GM18861 (cell line): ENCODE data around the gene FTCDNL1.

Experiments used
- ATAC-seq: cut with Tn5 transposase; IDR thresholded peaks from one replicate; pipeline ENCODE4 v1.9.1; 2021; ENCODE audit not compliant: unreplicated experiment

Gene FTCDNL1

DNA sequence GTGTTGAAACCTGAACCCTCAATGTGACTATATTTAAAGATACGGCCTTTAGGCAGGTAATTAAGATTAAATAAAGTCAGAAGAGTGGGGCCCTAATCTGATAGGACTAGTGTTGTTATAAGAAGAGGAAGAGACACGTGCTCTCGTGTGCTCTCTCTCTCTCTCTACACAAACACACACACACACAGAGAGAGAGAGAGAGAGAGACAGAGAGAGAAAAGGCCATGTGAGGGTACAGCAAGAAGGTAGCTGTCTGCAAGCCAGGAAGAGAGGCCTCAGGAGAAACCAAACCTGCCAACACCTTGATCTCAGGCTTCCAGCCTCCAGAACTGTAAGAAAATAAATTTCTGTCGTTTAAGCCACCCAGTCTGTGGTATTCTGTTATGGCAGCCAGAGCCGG, 106.7 kb downstream of the FTCDNL1 start:
- ATAC-seq, result no peak

DNA sequence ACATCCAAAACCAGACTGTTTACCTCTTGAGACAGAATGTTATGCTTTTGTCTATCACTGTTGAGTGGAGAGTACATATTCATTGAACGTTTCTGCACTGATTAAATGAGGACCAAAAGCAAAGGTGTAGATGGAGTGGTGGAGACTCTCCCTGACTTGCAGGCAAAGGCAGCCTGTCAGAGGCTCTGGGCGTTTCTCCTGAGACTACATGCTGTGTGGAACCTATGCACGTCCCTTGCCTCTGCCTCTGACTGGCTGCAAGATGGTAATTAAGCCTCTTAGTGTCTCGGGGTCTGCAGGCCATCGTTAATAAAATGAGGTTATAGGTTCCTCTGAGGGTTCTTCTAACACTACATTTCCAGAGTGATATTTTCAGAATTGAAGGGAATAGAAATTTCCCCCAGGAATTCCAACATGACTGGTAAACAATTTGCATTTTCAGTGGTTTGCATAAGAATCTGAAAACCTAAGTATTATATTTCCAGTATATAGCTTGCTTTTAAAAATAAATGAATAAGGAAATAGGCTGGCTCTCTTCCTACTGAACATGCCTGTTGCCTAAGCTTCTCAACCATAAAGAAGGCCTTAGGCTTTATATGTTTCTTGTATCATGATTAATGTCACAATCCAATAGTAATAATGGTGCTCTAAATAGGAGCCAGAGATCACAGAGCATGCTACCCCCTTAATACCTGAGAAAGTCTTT, 107.4 kb downstream of the FTCDNL1 start:
- ATAC-seq, result no peak

DNA sequence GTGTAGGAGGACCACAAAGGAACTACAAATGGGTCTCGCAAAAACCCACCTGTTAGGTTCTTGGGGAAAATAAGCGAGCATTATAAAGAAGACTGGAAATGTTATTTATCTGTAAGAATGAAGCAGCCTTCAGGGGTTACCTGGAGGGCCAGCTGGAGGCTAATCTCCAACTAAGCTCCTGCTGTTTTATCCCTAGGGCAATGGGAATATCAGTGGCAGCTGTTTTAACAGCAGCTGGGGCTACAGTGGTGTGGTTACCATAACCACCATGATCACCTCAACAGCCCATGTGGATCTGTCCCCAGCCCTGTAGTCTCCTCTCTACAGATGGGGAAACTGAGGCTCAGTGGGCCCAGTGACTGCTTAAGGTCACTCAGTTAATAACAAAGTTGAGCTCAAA, 108.1 kb downstream of the FTCDNL1 start:
- no peak for ATAC-seq

DNA sequence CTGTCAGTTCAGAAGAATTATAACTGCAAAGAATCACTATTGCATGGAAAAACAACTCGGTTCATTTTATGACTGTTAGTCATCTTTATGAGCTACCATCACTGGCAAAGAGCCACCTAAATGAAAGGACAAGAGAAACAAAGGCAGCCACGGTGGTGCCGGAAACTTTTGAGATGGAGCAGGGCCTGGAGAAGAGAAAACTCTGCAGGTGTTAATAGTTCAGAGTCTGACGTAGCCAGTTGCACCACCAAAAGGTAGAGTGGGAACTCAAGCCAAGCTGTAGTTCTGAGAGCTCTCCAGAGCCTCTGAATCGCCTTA, 110.9 kb downstream of the FTCDNL1 start:
- ATAC-seq, result no peak

DNA sequence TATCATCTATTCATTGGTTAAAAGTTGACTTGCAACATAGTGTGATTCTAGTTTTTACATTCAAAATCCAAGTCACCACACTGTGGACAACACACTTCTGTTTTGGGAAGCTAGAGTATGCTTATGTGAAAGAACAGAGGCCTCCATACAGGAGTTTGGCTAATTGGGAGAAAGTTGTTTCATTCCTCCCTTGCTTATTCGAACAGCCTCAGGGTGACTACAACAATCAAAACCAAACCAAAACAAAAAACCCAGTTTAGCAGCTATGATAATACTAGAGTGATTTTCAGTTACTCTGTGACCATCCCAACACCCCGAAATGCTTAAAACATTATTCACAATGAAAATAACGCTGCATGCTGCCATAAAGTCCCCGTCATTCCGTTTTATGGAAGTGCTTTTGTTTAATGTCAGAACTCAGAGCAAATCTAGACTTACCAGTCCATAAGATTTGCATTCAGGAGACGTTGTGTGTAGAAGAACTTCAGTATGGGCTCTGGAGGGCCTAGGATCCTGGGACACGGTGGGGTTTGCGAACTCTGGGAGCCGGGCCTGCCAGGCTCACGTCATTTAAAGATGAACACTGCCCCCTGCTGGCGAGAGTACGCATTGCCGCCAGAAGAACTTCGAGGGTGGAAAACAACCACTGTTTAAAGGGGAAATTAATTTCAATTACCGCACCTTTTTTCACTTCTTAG, 111.4 kb downstream of the FTCDNL1 start:
- no peak for ATAC-seq

DNA sequence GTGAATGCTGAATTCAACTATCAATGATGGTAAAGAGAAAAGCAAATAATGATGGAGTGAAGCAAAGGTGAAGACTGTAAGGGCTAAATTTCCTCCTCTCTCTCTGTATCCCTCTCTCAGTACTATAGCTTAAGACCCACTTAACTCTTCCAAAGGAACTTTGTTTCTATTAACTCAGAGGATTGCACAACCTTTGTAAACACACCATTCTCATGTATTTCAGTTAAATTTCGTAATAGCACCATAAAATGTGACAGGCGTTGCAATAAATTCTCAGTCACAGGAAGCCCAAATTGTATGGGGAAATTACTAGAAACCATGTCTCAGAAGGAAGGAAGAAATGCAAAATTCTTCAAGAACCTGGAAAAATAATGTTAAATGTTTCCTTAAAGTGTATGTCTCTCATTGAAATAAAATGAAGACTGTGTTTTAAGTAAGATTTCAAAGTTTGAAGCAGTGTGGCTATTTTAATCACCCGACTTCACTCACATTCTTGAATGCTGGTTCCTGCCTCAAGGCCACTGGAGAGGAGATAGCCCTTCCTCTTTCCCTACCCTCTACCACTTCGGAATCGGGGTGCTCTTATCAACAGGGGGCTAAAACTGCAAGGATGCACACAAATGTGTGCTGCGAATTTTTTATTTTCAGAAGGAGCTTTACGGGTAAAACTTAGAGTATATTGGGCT, 112.1 kb downstream of the FTCDNL1 start:
- no peak for ATAC-seq

DNA sequence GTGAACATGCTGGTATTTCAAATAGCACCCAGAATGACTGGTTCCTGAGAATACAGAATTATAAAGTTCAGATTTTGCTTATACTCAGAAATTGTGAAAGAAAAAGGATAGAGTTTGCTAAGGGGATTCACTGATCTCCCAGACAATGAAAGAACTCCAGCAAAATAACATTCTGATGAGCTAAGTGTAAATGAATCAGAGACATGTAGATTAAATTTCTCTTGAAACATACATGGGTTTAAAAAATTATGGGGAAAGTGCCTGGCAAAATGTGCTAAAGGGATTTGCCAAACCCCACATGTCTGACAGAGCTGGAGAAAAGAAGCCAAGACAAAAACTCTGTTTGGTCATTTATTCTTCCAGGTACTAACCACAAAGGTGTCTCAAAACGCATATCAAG, 116.3 kb downstream of the FTCDNL1 start:
- ATAC-seq, result no peak

DNA sequence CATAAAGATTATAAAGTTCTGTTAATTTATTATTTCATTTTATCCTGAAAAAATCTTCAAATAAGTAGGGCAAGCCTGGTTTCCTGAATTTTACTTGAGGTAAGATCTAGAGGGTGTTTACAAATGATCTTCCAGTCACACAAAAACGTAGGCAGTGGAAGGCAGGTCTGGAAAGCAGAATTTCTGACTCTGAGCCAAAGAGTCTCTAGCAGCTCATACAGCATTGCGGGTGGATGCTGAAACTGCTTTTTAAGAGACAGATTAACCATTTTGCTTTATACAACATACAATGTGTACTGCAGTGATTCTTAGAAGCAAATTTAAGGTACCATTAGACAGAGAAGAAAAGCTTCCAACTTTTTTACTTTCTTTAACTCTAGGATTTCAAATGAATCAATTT, 117.0 kb downstream of the FTCDNL1 start:
- no peak for ATAC-seq

DNA sequence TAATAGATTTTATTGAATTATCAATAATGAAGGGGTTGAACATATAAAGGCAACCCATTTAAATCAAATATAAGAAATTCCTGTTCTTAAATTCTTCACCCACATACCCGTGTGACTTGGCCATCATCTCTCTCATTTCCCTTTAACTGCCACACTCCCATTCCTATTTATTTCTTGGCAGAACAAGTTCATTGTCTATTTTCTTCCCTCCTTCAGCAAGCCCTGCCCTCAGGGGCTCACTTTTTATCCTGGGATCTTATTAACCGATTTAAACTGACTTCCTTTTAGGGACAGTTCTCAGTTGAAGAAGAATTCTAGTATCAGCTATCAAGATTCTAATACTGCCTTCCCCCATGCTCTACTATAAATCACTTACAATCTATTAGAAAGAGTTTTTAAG, 123.2 kb downstream of the FTCDNL1 start:
- ATAC-seq, result no peak

DNA sequence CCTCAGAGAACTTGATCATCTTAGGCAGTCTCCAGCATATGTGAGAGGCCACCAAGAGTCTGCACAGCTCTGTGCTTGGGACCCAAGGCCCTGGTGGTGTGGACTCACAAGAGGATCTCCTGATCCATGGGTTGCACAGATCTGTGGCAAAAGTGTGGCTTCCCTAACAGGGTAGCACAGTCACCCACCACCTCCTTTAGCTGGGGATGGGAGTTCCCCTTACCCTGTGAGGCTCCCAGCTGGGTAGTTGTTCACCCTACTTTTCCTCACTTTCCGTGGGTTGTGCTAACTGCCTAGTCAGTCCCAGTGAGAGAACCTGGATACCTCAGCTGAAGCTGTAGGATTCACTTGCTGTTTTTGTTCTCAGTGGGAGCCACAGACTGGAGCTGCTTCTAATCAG, 123.7 kb downstream of the FTCDNL1 start:
- ATAC-seq, result no peak

DNA sequence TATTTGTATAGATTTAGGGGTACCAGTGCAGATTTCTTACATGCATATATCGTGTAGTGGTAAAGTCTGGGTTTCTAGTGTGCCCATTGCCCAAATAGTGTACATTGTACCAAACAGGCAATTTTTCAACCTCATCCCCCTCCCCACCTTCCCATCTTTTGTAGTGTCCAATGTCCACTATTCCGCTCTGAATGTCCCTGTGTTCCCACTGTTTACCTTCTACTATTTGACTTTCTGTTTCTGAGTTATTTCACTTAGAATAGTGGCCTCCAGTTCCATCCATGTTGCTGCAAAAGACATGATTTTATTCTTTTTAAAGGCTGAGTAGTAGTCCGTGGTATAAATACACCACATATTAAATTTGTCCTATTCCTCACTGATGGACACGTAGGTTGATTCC, 132.9 kb downstream of the FTCDNL1 start:
- no peak for ATAC-seq

DNA sequence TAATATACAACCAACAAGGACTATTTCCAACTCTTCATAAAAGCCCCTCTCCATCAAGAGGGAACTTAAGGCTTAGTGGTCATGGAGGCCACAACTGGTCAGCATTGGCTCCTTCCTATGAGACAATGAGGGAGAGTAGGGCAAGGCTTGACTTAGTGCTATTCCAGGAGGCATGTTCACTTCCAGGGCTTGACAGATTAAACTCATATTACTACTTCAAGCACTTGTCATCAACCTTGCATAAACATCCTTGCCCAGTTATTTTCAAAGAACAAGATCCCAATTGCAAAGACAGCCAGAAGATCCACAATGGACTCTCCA, 133.4 kb downstream of the FTCDNL1 start:
- no peak for ATAC-seq

DNA sequence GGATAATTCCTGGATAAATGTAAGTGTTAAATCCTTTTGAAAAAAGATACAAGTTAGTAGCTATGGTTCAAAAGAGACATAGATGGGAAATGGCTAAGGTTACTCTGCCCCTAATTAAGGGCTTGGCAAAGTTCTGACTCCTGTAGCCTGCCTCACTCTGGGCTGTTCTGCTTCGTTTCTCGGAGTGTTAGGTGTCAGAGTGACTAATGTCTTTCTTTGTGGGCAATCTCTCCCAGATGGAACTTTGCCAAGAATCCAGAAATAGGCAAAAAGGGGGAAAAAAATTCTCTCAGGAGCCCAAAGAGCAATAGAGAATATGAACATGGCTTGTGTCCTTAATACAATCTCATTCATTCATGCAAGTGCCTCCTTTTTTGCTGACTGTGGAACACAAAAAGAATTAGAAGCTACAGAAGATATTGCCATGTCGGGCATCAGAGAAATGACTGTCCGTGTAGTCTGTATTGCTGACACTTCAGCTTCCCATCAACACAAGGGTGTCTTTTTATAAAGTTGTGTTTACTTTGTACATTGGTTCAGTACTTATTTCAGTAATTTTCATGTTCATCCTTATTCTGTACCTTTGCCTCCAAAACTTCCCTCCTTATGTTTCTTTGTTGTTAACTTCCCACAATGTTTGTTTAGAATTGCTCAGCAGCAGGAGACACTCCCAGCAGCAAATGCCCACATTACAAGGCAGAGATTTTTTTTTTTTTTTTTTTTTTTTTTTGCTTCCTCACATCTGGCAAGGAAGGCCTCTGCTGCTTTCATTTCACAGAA, 134.0 kb downstream of the FTCDNL1 start:
- no peak for ATAC-seq

- no peak for ATAC-seq
These were observed 137.2 kb downstream of the FTCDNL1 start for GRCh38 chr2:199713746-199714145.

GRCh38 chr2:199710551-199710950, 140.4 kb downstream of the FTCDNL1 start:
- ATAC-seq, result no peak
